HG02623 (cell line): ENCODE data around the gene ABCA1.
"Not testable (repeated sequence)": the region's sequence is repeated elsewhere in the genome, so short reads cannot be mapped to it uniquely, and the experiment has no call there.

Experiments used
- ATAC-seq: cut with Tn5 transposase; IDR thresholded peaks from one replicate; pipeline ENCODE4 v1.9.1; 2021; ENCODE audit warnings: moderate library complexity; ENCODE audit not compliant: unreplicated experiment

Gene ABCA1

GRCh38 chr9:104907278-104907951 is 20.5 kb downstream of the ABCA1 start:
- ATAC-seq: no peak

GRCh38 chr9:104906441-104907277 is 21.3 kb downstream of the ABCA1 start:
- ATAC-seq: no peak

- ATAC-seq: no peak
Measured at GRCh38 chr9:104905931-104906330, 22.0 kb downstream of the ABCA1 start.

- ATAC-seq: no peak
Measured at GRCh38 chr9:104905153-104905901, 22.6 kb downstream of the ABCA1 start.

- ATAC-seq: no peak
Measured at GRCh38 chr9:104903609-104904008, 24.3 kb downstream of the ABCA1 start.

GRCh38 chr9:104900871-104901270 is 27.1 kb downstream of the ABCA1 start:
- ATAC-seq: no peak

- no peak for ATAC-seq
Measured at GRCh38 chr9:104900324-104900723, 27.6 kb downstream of the ABCA1 start.

GRCh38 chr9:104899759-104900247 is 28.2 kb downstream of the ABCA1 start:
- ATAC-seq: no peak

GRCh38 chr9:104898376-104898775 is 29.6 kb downstream of the ABCA1 start:
- ATAC-seq: not testable (repeated sequence)

- no peak for ATAC-seq
Measured at GRCh38 chr9:104896131-104896530, 31.8 kb downstream of the ABCA1 start.

- ATAC-seq: no peak
Measured at GRCh38 chr9:104895572-104895971, 32.4 kb downstream of the ABCA1 start.

GRCh38 chr9:104892701-104893100 is 35.3 kb downstream of the ABCA1 start:
- no peak for ATAC-seq

- no peak for ATAC-seq
Measured at GRCh38 chr9:104890433-104890770, 37.6 kb downstream of the ABCA1 start.

GRCh38 chr9:104885818-104886709 is 41.9 kb downstream of the ABCA1 start:
- no peak for ATAC-seq

- no peak for ATAC-seq
Measured at GRCh38 chr9:104883169-104883568, 44.8 kb downstream of the ABCA1 start.

GRCh38 chr9:104882566-104882965 is 45.4 kb downstream of the ABCA1 start:
- ATAC-seq: no peak

GRCh38 chr9:104882086-104882485 is 45.9 kb downstream of the ABCA1 start:
- no peak for ATAC-seq

GRCh38 chr9:104879555-104880309 is 48.2 kb downstream of the ABCA1 start:
- ATAC-seq: no peak

- ATAC-seq: no peak
Measured at GRCh38 chr9:104876587-104876986, 51.4 kb downstream of the ABCA1 start.

- ATAC-seq: no peak
Measured at GRCh38 chr9:104875897-104876296, 52.1 kb downstream of the ABCA1 start.
